ENCODE data around the gene PHF21B. TPM values are rescaled to one million over a fixed set of nuclear protein-coding genes. Genes with fewer than 3 reads are reported as not detected.

PHF21B gene
- total and polyA plus RNA-seq, 2 donors (not counting 3 experiments of a cell fraction or from before 2014, with no cell fraction given) = not detected

DNA sequence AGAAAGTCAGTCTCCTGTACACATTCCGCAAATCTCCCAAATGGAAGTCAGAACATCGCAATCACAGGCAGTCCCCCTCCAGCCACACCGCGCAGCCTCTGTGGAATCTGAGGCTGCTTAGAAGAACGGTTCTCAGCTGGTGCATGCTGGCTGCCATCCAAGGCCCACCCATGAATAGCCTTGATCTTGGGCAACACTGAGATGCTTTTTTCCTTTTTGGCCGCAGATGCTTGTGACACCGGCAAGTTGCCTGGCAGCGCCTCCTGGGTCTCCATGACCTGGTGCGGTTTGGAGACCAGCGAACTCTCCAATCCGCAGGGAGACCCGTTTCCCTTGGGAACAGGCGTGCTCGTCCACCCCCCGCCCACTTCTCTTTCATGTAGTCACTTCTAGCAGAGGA lies 26.3 kb upstream of the PHF21B start:
- no peaks in the 10 kb centered on the region for H3K9me1 ChIP-seq (replicated peaks; ENCODE audit: control insufficient read depth, extremely low read depth, insufficient read depth, low read length)
- H3K9me3 ChIP-seq (replicated peaks; ENCODE audit: control insufficient read depth, insufficient read depth, low read length) = no peaks in the 10 kb centered on the region
- TF ChIP-seq FOS (IDR thresholded peaks at IDR 0.05; ENCODE audit: borderline replicate concordance, insufficient read depth, low read length) (no peak), EZH2 (IDR thresholded peaks at IDR 0.05; ENCODE audit: borderline replicate concordance, low read depth, low read length, severe bottlenecking) (no peak), GATA2 (IDR thresholded peaks at IDR 0.05; ENCODE audit: insufficient read depth, insufficient read length, low read depth, low read length) (no peak), POLR2AphosphoS5 (IDR thresholded peaks at IDR 0.05; ENCODE audit: insufficient read depth, low read depth, low read length) (no peak), JUN (IDR thresholded peaks at IDR 0.05; ENCODE audit: borderline replicate concordance, insufficient read depth, insufficient read length, low read depth) (no peak), POLR2A (IDR thresholded peaks at IDR 0.05; ENCODE audit: low read depth, low read length) (no peak), MYC (IDR thresholded peaks at IDR 0.05; ENCODE audit: low read depth, low read length) (no peak)
- TF ChIP-seq, protein P1, sequence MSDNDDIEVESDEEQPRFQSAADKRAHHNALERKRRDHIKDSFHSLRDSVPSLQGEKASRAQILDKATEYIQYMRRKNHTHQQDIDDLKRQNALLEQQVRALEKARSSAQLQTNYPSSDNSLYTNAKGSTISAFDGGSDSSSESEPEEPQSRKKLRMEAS (IDR thresholded peaks at IDR 0.05; ENCODE audit: insufficient read depth, insufficient read length) = no peak
- TF ChIP-seq, protein P2, sequence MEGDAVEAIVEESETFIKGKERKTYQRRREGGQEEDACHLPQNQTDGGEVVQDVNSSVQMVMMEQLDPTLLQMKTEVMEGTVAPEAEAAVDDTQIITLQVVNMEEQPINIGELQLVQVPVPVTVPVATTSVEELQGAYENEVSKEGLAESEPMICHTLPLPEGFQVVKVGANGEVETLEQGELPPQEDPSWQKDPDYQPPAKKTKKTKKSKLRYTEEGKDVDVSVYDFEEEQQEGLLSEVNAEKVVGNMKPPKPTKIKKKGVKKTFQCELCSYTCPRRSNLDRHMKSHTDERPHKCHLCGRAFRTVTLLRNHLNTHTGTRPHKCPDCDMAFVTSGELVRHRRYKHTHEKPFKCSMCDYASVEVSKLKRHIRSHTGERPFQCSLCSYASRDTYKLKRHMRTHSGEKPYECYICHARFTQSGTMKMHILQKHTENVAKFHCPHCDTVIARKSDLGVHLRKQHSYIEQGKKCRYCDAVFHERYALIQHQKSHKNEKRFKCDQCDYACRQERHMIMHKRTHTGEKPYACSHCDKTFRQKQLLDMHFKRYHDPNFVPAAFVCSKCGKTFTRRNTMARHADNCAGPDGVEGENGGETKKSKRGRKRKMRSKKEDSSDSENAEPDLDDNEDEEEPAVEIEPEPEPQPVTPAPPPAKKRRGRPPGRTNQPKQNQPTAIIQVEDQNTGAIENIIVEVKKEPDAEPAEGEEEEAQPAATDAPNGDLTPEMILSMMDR (IDR thresholded peaks at IDR 0.05; ENCODE audit: extremely low read depth in 1 of 2, insufficient read depth in 1 of 2, low read depth in 1 of 2, low read length in 2 of 2) = no peak
- BruUV-seq (replicated peaks) = no TSS peak
- H4K20me1 ChIP-seq (replicated peaks; ENCODE audit: control insufficient read depth, extremely low read depth, insufficient read depth, low read length) = no peaks in the 10 kb centered on the region
- no peak for FAIRE-seq
- H3K27me3 ChIP-seq (ENCODE audit: control insufficient read depth in 2 of 2, insufficient read depth in 2 of 2, low read length in 2 of 2) = no peaks in the 10 kb centered on the region
- ChIA-PET CTCF (no interaction called here), POLR2A (no interaction called here)
- intact Hi-C loops (cut with micrococcal nuclease) (no loop called here), dilution Hi-C loops (cut with MboI; ENCODE audit: extremely low pct_ligation_motif_present, low sequenced_read_pairs) (no loop called here)
- no peak overlapping the region for H3K4me3 ChIP-seq (replicated peaks in 1 of 3; ENCODE audit: insufficient read depth in 1 of 3, low read depth in 1 of 3, low read length in 3 of 3)
- no peak for DNase-seq (ENCODE audit: low read depth, low spot score)
- H3K9ac ChIP-seq (replicated peaks; ENCODE audit: extremely low read depth, insufficient read depth, low read length) = no peak overlapping the region
- no peak overlapping the region for H3K4me2 ChIP-seq (ENCODE audit: insufficient read depth, low read length)
- no peak overlapping the region for H2AFZ ChIP-seq (ENCODE audit: low read depth, low read length)
- H3K79me2 ChIP-seq (ENCODE audit: control insufficient read depth, insufficient read depth, low read length) = no peaks in the 10 kb centered on the region
- no peak overlapping the region for H3K27ac ChIP-seq (ENCODE audit: insufficient read depth, low read depth, low read length)
- no peaks in the 10 kb centered on the region for H3K36me3 ChIP-seq (ENCODE audit: control insufficient read depth in 2 of 2, extremely low read depth in 1 of 2, insufficient read depth in 2 of 2, low read length in 2 of 2)
- H3K4me1 ChIP-seq (ENCODE audit: control insufficient read depth, extremely low read depth, insufficient read depth, low read length) = no peaks in the 10 kb centered on the region
